OCI-LY1 (cell line): ENCODE data around the gene BRD3.

ENCODE experiments used
- EZH2 ChIP-seq: fragments of 200-600 bp; sonication (generic), shearing (Covaris generic); IDR thresholded peaks from 2 replicates; pipeline ENCODE4 v1.8.0; 2017; ENCODE audit warnings: borderline replicate concordance, mixed run types, mild to moderate bottlenecking, antibody characterized with exemption, low read length, moderate library complexity, mixed read lengths
- TF ChIP-seq, protein P1 (sequence below): fragments of 200-600 bp; sonication (generic), shearing (Covaris generic); IDR thresholded peaks from 2 replicates; pipeline ENCODE4 v1.5.1; 2017; ENCODE audit warnings: mild to moderate bottlenecking, antibody characterized with exemption, low read length, moderate library complexity, mixed read lengths

DNA sequence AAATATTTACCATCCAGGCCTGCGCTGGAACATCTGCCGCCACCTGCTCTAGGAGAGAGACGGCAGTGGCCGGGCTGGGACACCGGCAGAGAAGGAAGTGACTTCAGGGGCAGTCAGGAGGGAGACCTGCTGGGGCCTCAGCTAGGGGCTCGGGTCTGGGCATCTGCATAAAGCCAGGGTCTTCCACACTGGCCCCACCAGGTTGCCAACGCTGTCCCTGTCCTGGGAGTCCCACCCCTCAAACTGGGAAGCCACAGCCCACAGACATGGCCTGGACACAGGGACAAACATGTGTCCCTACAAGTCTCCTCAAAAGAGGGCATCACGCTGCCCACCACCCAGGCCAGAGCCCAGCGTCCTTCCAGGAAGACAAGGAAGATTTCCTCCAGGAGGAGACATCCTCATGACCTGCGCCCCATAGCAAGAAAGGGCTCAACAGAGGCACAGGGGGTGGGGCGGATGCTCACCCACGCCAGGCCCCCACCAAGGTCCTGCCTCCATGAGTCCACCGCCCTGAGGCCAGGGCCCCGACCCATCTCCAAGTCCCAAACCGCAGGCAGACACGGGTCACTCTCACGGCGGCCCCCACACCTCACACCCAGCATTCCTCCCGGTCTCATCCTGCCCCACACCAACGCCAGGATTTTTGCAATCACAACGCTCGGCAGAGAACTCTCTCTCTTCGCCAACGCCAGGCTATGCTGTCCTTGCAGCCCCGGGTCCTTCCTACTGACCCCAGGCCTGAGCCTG is 84.7 kb downstream of the BRD3 start:
- no peak for TF ChIP-seq EZH2
- TF ChIP-seq, protein P1, sequence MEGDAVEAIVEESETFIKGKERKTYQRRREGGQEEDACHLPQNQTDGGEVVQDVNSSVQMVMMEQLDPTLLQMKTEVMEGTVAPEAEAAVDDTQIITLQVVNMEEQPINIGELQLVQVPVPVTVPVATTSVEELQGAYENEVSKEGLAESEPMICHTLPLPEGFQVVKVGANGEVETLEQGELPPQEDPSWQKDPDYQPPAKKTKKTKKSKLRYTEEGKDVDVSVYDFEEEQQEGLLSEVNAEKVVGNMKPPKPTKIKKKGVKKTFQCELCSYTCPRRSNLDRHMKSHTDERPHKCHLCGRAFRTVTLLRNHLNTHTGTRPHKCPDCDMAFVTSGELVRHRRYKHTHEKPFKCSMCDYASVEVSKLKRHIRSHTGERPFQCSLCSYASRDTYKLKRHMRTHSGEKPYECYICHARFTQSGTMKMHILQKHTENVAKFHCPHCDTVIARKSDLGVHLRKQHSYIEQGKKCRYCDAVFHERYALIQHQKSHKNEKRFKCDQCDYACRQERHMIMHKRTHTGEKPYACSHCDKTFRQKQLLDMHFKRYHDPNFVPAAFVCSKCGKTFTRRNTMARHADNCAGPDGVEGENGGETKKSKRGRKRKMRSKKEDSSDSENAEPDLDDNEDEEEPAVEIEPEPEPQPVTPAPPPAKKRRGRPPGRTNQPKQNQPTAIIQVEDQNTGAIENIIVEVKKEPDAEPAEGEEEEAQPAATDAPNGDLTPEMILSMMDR, result no peak
